ENCODE measurements around the gene WFIKKN1.

The WFIKKN1 gene

GRCh38 chr16:676565-676902, 45.7 kb downstream of the WFIKKN1 start:
- Histone ChIP-seq H3K9me3 (ENCODE audit: control insufficient read depth, insufficient read depth, low read depth, low read length) (no peaks in the 10 kb centered on the region), H3K27ac (ENCODE audit: extremely low read depth, low read depth, low read length) (no peak overlapping the region), H3K4me3 (ENCODE audit: low read depth, low read length) (no peak overlapping the region), H3K4me1 (ENCODE audit: control insufficient read depth, insufficient read depth, low read length) (peaks cover 6% of the 10 kb centered on the region; the same call in 1 of the 2 replicates), H3K36me3 (ENCODE audit: control insufficient read depth in 2 of 2, insufficient read depth in 1 of 2, low read length in 2 of 2) (peaks cover 0 to 44% of the 10 kb centered on the region in 2 experiments; a peak in 1 of 3 replicates)
- ChIA-PET POLR2A (interaction anchor here (1.0 to 2.6 kb wide), 6 partner anchors 8 to 40 kb away, joined by 3 to 10 read pairs (median 6); partner anchors contain the start of genes JMJD8, METTL26, RHOT2 and WDR24), CTCF (interaction anchor here (1.1 kb wide), 1 partner anchor 10 kb away, joined by 6 read pairs; no protein-coding TSS in a partner anchor)
- TF ChIP-seq ZNF600 (tag by site-specific recombination; IDR thresholded peaks at IDR 0.05) (0 out of 2 replicates have a peak, but pooled peaks have one; percentile 16), HIC1 (tag by site-specific recombination; IDR thresholded peaks at IDR 0.05) (peak; percentile 3; the same call in 1 of the 2 replicates), ZNF211 (tag by site-specific recombination; IDR thresholded peaks at IDR 0.05; ENCODE audit: low read depth) (no peak)

GRCh38 chr16:676913-677312, 46.1 kb downstream of the WFIKKN1 start:
- Histone ChIP-seq H3K36me3 (ENCODE audit: control insufficient read depth in 2 of 2, insufficient read depth in 1 of 2, low read length in 2 of 2) (peaks cover 0 to 44% of the 10 kb centered on the region in 2 experiments; a peak in 1 of 3 replicates), H3K9me3 (ENCODE audit: control insufficient read depth, insufficient read depth, low read depth, low read length) (no peaks in the 10 kb centered on the region), H3K4me3 (ENCODE audit: low read depth, low read length) (no peak overlapping the region), H3K27ac (ENCODE audit: extremely low read depth, low read depth, low read length) (no peak overlapping the region), H3K4me1 (ENCODE audit: control insufficient read depth, insufficient read depth, low read length) (peaks cover 10% of the 10 kb centered on the region; the same call in 1 of the 2 replicates)
- POLR2A ChIA-PET = interaction anchor here (2.5 to 2.6 kb wide), 2 partner anchors 9 to 12 kb away, joined by 10 read pairs; partner anchors contain the start of genes RHOT2 and WDR24
- CTCF ChIA-PET = interaction anchor here (1.1 kb wide), 1 partner anchor 10 kb away, joined by 6 read pairs; no protein-coding TSS in a partner anchor
- TF ChIP-seq ZNF664 (tag by site-specific recombination; IDR thresholded peaks at IDR 0.05) = no peak
- TF ChIP-seq SCRT2 (tag by site-specific recombination; IDR thresholded peaks at IDR 0.05) = peak; percentile 88
- no peak for TF ChIP-seq ZNF169 (tag by site-specific recombination; IDR thresholded peaks at IDR 0.05)
- no peak for TF ChIP-seq ZNF175 (tag by site-specific recombination; IDR thresholded peaks at IDR 0.05)
- no peak for TF ChIP-seq ZNF585B (tag by site-specific recombination; IDR thresholded peaks at IDR 0.05)
- TF ChIP-seq ZNF174 (tag by site-specific recombination; IDR thresholded peaks at IDR 0.05) = no peak
- no peak for TF ChIP-seq ZNF157 (tag by site-specific recombination; IDR thresholded peaks at IDR 0.05)
- no peak for TF ChIP-seq AEBP2 (tag by site-specific recombination; IDR thresholded peaks at IDR 0.05; ENCODE audit: borderline replicate concordance)
- TF ChIP-seq HOXD13 (CRISPR knock-in tag; IDR thresholded peaks at IDR 0.05; ENCODE audit: borderline replicate concordance) = no peak
- no peak for TF ChIP-seq PRDM1 (tag by site-specific recombination; IDR thresholded peaks at IDR 0.05)
- no peak for TF ChIP-seq ZNF621 (tag by site-specific recombination; IDR thresholded peaks at IDR 0.05)
- TF ChIP-seq ZFHX2 (tag by site-specific recombination; conservative IDR thresholded peaks at IDR 0.05) = no peak
- TF ChIP-seq ZNF148 (tag by site-specific recombination; IDR thresholded peaks at IDR 0.05; ENCODE audit: borderline replicate concordance) = no peak
- no peak for TF ChIP-seq ZNF354C (tag by site-specific recombination; IDR thresholded peaks at IDR 0.05; ENCODE audit: borderline replicate concordance, low read depth)
- TF ChIP-seq ZNF501 (tag by site-specific recombination; IDR thresholded peaks at IDR 0.05) = no peak
- TF ChIP-seq ZNF707 (tag by site-specific recombination; IDR thresholded peaks at IDR 0.05) = no peak
- no peak for TF ChIP-seq ZNF394 (tag by site-specific recombination; IDR thresholded peaks at IDR 0.05; ENCODE audit: borderline replicate concordance)
- TF ChIP-seq ZNF416 (tag by site-specific recombination; IDR thresholded peaks at IDR 0.05) = no peak
- no peak for TF ChIP-seq ZBTB7A (tag by site-specific recombination; IDR thresholded peaks at IDR 0.05; ENCODE audit: low read depth)
- peak; percentile 94 for TF ChIP-seq HIC1 (tag by site-specific recombination; IDR thresholded peaks at IDR 0.05)
- no peak for TF ChIP-seq ZNF350 (tag by site-specific recombination; IDR thresholded peaks at IDR 0.05)
- TF ChIP-seq ZNF426 (tag by site-specific recombination; IDR thresholded peaks at IDR 0.05) = no peak
- no peak for TF ChIP-seq ZNF311 (tag by site-specific recombination; IDR thresholded peaks at IDR 0.05; ENCODE audit: borderline replicate concordance)
- TF ChIP-seq ZNF645 (tag by site-specific recombination; IDR thresholded peaks at IDR 0.05) = no peak

Data from HEK293 (cell line).